Non-pigmented ciliary epithelial cell (primary cell): Measurements from ENCODE around the gene ADAMTS9.

Experiments used
- DNase-seq: peaks from one replicate; pipeline ENCODE4 v3.0.0-alpha.2; 2010; ENCODE audit warnings: low read depth

ADAMTS9 gene

DNA sequence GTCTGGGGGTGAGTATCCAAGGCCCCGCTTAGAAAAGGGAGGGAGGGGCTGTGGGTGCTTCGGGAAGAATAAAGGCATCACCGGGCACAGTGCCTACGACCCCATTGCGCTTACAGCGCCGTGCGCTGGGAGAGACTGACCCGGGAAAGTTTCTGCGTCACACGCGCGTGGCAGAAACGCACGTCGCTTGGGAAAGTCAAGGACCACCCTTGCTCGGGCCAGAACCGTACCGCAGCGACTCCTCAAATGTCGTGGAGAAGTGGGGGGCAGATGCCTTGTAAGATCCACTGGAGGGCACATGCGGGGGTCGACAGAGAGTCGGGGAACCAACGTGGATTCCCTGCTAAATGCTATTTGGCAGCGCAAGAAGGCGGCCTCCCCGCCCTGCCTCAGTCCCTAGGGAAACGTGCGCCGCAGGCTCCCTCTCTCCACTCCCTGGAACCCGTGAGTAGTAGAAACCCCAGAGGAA is 2.4 kb downstream of the ADAMTS9 start:
- DNase-seq: no peak

DNA sequence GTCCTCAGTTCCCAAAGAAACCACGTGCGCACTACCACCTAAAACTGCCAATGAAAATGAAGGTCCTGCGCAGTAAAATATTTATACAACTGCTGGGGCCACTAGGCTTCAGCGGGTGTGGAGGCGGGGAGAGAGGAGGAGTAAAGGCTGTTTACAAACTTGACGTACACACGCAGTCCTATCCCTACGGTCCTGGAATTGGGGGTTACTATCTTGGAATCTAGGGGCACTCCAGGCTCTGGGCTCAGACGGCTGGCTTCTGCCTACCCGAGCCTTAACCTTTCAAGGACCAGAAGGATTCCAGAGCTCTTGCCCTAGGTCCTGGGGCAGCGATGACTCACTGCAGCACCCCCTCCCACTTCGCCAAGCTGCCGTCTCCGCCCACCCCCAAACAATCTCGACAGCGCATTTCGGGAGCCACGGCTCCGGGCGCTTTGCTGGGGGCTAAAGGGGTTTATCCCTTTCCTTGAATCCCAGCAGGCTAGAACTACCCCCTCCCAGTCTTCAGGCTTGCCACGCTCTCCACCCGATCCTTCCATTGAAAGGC is 3.0 kb downstream of the ADAMTS9 start:
- DNase-seq: no peak

- DNase-seq: no peak
These were observed 6.0 kb downstream of the ADAMTS9 start for GRCh38 chr3:64681827-64682226.

DNA sequence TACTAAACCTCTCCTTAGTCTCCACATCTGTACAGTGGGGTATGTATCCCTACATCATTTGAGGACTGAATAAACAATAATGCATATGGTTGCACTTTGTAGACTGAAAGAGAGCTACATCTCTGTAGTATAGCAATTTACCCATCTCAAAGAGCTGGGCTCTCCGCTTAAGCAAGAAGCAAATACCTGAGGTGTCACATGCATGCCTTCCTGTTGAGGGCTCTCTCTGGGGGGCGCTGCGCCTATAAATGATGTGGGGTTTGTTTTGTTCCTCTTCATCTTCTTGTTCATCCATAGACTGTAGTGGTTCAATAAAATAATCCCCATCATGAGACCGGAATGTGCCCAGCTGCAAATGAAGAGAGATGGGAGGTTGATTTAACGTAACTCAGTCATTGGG is 6.8 kb downstream of the ADAMTS9 start:
- no peak for DNase-seq

DNA sequence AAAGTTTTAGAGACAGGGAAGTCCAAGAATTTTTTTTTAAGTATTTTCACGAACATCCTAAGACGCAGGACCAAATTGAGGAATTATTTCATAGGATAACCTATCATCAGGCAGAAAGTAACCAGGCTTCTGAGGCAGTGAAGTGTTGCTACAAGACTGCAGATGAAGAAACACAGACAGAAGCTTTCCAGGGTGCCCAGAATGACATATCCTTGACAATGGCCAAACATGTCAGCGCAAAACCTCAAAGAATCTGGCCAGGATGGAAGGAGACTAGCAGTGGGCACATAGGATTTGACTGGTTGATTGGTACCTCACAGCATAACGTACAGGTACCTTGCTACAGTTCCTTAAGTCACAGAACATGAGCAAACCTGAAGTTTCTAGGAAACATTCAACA is 7.5 kb downstream of the ADAMTS9 start:
- DNase-seq: no peak

DNA sequence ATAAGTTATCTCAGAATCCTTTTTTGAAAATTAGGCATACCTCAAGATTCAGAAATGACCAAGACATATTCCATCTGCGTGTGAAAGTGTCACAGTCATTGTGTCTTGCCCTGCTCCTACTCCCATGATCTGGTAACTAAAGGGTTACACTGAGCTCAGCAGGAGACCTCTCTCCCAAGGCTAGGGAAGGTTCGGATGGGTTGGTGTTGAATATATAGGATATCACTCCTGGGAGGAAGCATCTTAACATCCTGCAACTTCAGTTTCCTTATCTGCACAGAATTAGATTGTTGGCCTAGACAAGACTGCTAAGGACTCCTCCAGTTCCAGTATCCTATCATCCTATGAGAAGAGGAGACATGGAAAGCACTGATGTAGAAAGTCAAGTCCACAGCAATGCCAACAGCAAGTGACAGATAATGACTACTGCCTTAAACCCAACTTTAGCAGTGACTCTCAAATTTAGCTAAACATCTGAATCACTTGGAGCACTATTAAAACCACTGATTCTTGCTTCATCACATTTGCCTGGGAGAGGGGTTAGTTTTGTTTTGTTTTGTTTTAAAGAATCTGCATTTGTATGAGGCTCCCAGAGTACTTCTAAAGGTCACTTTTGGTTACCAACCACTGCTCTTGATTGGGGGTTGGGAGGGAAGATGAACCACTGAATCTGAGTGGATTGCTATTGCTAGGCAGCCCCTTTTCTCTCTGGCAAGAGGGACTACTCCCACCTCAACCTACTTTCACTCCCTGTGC is 9.7 kb downstream of the ADAMTS9 start:
- no peak for DNase-seq

- no peak for DNase-seq
These were observed 11.0 kb downstream of the ADAMTS9 start for GRCh38 chr3:64676831-64677230.

- DNase-seq: no peak
These were observed 12.0 kb downstream of the ADAMTS9 start for GRCh38 chr3:64675687-64676247.

- peak; percentile 31 for DNase-seq
These were observed 13.2 kb downstream of the ADAMTS9 start for GRCh38 chr3:64674591-64675076.

DNA sequence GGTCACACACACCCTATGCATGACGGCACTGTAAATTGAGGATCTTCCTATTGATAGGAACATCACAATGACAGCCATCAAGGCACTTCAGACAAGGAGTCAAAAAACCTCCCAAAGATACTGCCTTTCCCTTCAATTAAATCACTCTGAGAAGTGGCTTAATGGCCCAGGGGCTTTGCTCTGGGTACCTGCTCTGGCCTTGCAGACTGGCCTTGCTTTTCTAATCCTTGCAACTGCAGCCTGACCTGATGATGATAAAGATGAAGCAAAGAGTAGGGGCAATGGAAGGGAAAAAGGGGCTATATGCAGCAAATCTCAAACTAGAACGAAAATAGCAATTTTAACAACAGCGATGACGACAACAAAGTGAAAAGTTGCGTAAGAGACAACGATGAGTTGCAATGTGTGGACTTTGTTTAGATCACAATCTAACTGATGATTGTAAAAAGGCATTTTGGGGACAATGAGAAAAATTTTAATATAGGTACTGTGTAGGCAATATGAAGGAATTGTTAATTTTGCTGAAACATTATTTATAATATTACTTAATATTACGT is 14.6 kb downstream of the ADAMTS9 start:
- DNase-seq: no peak

DNA sequence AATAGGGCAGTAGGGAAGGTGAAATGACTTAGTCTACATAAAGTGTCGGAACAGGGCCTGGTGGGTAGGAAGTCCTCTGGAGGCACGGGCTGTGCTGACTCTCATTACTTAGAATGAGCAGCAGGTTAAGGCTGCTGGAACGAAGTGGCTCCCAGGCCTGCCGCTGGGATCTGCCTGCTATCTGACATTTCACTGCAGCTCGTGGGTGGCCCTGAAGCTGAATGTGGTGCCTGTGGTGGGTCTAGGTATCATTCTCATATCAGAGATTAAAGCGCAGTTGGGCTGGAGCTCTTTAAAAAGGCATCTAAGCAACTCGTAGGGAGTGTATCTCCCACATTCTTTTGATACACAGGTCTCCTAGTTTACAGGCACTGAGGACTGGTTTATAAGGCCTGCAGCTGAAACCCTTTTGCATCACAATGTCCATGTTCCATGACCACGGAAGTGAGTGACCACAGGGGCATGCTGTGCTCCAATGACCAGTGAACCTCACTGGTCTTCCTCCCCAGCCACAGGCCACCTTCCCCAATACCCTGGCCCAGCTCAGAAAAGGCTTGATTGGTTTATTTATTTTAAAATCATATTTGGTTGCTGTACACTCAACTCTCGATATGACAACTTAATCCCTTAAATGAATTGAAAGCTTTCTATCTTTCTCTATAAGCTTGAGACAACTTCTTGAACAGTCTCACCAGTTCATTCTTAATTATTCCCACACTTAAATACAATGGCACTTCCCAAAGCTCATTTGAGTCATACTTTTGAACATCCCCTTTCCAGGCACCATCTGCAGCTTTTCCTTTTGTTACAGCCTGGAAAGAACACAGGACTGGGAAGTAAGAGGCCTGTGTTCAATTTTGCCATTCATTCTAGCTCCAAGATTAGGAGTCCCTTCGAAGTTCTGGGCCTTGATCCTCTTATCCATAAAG is 19.0 kb downstream of the ADAMTS9 start:
- DNase-seq: no peak

DNA sequence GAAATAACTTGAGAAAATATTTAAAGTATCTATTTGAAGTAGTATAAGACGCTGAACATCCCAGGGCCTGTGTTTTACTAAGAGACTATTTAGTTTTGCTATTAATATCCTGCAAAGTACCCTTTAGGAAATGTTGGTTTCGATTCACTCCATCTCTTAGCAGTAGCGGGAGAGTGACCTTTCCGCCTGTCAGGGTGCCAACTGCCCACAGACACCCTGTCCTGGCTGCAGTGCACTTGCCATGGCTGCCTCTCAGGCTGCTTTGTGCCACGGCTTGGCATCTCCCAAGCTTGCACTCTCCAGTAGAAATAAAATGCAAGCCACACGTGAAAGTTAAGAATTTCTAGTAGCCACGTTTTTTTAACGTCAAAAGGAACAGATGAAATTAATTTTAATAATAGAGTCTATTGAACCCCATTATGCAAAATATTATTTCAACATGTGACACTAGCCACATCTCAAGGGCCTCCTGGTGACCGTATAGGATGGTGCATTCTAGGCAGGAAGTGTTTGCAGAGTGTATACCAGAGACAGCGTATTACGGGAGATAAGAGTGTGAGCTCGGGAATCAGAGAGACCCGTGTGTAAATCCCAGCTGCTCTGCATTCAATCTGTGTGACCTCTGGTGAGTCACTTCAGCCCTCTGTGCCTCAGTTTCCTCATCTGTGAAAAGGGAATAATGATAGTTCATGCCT is 19.8 kb downstream of the ADAMTS9 start:
- DNase-seq: no peak

DNA sequence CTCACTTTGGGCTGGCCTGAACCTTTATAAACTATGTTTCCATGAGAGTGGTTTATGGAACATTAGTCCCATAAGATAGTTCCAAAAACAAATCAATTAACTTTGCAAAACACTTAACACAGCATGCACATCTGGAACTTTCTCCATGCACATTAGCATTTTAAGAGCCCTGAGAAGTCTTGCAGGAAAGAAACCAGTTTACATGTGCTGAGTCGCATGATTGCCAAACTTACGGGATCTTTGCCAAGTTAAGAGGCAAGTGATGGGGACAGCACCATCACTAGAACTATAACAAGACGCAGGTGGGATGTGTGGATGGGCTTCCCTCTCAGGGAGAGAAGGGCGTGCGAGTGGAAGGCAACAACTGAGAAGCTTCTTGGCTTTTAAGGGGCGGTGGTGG is 20.7 kb downstream of the ADAMTS9 start:
- no peak for DNase-seq

DNA sequence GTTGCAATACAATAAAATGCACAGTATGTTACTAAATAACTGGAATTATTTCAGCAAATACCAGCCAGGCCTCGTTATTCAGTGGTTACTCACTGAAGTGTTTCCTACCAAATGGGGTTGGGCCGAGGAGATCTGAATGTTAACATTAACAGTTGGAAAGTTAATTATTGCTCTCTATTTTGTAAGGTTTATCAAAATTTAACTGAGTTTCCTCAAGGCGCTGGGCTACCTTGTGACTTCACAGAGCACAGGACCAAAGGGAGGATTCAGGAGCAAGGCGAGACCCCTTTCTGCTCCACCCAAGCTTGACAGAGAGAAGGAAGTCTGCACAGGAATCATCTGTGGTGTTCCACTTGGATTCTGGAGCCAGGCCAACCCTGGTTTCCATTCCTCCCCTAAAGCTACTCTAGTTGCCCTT is 21.6 kb downstream of the ADAMTS9 start:
- DNase-seq: no peak

GRCh38 chr3:64664397-64664796 is 23.4 kb downstream of the ADAMTS9 start:
- no peak for DNase-seq

- DNase-seq: no peak
These were observed 28.2 kb downstream of the ADAMTS9 start for GRCh38 chr3:64659617-64659978.

GRCh38 chr3:64658001-64658400 is 29.8 kb downstream of the ADAMTS9 start:
- no peak for DNase-seq

DNA sequence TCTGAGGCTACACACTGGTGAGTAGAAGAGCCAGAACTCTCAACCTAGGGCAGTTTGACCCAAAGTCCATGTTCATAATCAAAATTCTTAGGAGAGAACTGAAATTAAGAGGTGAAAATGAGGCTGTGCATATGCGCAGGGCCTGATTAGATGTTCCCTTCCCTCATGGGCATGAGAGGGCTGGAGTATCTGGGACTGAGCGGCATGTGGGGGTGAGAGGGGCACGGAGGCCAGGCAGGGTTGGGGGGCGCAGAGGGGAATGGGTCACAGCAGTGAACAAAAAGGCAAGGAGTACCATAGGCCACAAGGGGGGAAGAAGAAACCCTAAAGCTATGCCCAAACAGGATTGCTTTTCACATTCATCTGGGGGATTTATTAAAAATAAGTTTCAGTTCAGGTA is 31.3 kb downstream of the ADAMTS9 start:
- DNase-seq: no peak

- DNase-seq: no peak
These were observed 32.6 kb downstream of the ADAMTS9 start for GRCh38 chr3:64655160-64655559.

DNA sequence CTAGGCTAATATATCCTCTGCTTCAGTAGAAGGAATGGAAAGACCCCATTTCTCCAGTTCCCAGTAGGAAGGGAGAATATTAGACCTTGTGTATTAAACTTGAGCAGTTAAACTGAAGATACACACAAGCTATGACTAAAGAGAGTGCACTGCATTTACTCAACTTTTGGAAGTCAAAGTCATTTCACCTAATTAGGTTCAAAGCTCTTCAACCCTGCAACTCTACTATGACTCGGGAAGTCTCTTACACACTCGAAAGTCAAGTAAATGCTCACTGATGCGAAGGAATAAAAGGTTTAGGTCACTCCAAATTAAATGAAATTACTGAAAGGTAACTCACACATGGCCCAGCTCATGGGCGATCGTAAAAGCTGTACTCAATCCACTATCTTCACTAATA is 33.8 kb downstream of the ADAMTS9 start:
- DNase-seq: no peak

- DNase-seq: no peak
These were observed 34.7 kb downstream of the ADAMTS9 start for GRCh38 chr3:64653101-64653500.
